ENCODE data around the gene ACAT2. TPM values are rescaled to one million over a fixed set of nuclear protein-coding genes. Genes with fewer than 3 reads are reported as not detected.

Gene ACAT2
- total RNA-seq, 2 donors from 2014 or later = 10.2 to 22.6 TPM

DNA sequence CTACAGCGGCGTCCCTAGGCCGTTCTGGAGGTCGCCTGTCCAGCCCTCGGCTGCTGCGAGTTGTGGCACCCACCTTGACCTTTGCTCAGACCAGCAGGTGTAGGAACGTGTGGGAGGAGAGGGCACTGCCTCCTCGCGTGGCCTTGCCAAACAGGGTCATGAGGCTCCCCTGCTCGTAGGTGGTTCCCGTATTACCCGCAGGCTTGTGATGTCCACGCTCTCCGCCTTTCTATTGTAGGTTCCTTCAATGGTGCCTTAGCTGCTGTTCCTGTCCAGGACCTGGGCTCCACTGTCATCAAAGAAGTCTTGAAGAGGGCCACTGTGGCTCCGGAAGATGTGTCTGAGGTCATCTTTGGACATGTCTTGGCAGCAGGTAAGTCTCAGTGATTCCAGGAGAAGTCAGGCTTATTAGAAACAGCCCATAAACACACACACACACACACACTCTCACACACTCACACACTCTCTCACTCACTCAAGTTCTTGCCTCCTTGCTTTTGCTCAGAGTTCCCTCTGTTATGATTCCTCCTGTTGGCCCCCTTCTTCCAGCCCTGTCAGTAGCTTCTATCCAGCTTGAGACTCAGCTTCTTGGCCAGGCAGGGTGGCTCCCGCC, 942 bp downstream of the ACAT2 start:
- no peaks in the 10 kb centered on the region for H3K4me1 ChIP-seq (replicated peaks)
- no peaks in the 10 kb centered on the region for H3K27me3 ChIP-seq (replicated peaks; ENCODE audit: insufficient read depth)
- H3K4me3 ChIP-seq = peak overlapping the region; percentile 66 to 88
- peak; percentile 20 for DNase-seq (ENCODE audit: low spot score)
- 15% methylated on average over 15 of the region's 16 CpGs for WGBS
- TF ChIP-seq, protein P1, sequence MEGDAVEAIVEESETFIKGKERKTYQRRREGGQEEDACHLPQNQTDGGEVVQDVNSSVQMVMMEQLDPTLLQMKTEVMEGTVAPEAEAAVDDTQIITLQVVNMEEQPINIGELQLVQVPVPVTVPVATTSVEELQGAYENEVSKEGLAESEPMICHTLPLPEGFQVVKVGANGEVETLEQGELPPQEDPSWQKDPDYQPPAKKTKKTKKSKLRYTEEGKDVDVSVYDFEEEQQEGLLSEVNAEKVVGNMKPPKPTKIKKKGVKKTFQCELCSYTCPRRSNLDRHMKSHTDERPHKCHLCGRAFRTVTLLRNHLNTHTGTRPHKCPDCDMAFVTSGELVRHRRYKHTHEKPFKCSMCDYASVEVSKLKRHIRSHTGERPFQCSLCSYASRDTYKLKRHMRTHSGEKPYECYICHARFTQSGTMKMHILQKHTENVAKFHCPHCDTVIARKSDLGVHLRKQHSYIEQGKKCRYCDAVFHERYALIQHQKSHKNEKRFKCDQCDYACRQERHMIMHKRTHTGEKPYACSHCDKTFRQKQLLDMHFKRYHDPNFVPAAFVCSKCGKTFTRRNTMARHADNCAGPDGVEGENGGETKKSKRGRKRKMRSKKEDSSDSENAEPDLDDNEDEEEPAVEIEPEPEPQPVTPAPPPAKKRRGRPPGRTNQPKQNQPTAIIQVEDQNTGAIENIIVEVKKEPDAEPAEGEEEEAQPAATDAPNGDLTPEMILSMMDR (IDR thresholded peaks at IDR 0.05) = no peak
- TF ChIP-seq POLR2AphosphoS5 (IDR thresholded peaks at IDR 0.05) (no peak), POLR2A (IDR thresholded peaks at IDR 0.05) (no peak)
- intact Hi-C loops (cut with DNase I) = loop anchor here (2.0 kb wide), 1 partner anchor 36 kb away; the partner anchor contains the start of gene WTAP
- no peaks in the 10 kb centered on the region for H3K9me3 ChIP-seq
- peak overlapping the region; percentile 98 to 99 for H3K27ac ChIP-seq
- H3K36me3 ChIP-seq = peaks cover 0 to 2% of the 10 kb centered on the region in 2 donors

DNA sequence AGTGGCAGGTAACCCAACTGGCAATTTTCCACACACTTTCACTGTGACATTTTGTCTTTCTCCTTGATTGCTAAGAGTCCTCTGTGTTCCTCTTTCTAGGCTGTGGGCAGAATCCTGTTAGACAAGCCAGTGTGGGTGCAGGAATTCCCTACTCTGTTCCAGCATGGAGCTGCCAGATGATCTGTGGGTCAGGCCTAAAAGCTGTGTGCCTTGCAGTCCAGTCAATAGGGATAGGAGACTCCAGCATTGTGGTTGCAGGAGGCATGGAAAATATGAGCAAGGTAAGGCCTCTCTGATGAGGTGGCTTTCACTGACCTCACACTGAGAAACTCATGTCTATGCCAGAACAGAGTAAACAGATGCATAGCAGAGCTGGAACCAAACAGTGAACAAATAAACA, 5.1 kb downstream of the ACAT2 start:
- Histone ChIP-seq H3K27me3 (replicated peaks; ENCODE audit: insufficient read depth) (no peaks in the 10 kb centered on the region), H3K36me3 (peaks cover 3 to 4% of the 10 kb centered on the region in 2 donors), H3K9me3 (no peaks in the 10 kb centered on the region), H3K4me3 (no peak overlapping the region), H3K27ac (no peak overlapping the region), H3K4me1 (replicated peaks) (no peaks in the 10 kb centered on the region)
- DNase-seq (ENCODE audit: low spot score) = no peak
- intact Hi-C loops (cut with DNase I) = no loop called here
- no peak for TF ChIP-seq POLR2AphosphoS5 (IDR thresholded peaks at IDR 0.05)
- TF ChIP-seq, protein P1 (IDR thresholded peaks at IDR 0.05) = no peak
- no peak for TF ChIP-seq POLR2A (IDR thresholded peaks at IDR 0.05)

DNA sequence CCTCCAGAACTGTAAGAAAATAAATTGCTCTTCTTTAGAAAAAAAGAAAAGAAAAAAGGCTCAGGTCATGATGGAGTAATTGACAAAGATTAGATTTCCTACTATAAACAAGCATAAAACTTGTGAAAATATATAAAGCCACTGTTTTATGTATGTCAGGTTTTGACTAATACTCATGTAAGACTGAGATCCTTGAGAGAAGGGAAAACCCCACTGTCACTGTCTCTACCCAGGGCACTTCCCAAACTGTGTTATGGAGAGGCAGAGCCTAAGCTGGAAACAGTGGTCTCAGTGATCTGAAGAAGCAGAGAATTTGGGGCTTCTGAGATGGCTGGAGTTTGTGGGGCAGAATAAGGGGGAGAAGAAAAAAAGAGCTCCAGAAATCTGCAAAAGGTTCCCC, 7.6 kb downstream of the ACAT2 start:
- H3K4me1 ChIP-seq (replicated peaks) = no peaks in the 10 kb centered on the region
- H3K4me3 ChIP-seq = no peak overlapping the region
- H3K9me3 ChIP-seq = no peaks in the 10 kb centered on the region
- H3K27ac ChIP-seq = no peak overlapping the region
- no peak for DNase-seq (ENCODE audit: low spot score)
- TF ChIP-seq POLR2AphosphoS5 (IDR thresholded peaks at IDR 0.05) (no peak), POLR2A (IDR thresholded peaks at IDR 0.05) (no peak)
- TF ChIP-seq, protein P1 (IDR thresholded peaks at IDR 0.05) = no peak
- H3K27me3 ChIP-seq (replicated peaks; ENCODE audit: insufficient read depth) = no peaks in the 10 kb centered on the region
- peaks cover 3 to 4% of the 10 kb centered on the region in 2 donors for H3K36me3 ChIP-seq
- intact Hi-C loops (cut with DNase I) = no loop called here

DNA sequence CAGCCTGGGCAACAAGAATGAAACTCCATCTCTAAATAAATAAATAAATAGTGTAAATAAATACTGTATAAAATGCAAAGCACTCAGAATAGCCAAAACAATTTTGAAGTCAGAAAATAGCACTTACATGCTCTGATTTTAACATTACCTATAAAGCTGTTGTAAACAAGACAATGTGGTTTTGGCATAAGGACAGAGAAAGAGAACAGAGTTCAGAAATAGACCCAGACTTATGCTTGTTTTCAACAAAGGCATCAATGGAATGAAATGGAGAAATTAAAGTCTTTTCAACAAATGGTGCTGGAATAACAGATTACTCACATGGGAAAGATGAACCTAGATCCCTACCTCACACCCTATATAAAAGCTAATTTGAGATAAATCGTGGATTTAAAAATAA, 10.4 kb downstream of the ACAT2 start:
- 0% methylated on average over 1 of the region's 1 CpG for WGBS
- Histone ChIP-seq H3K27ac (no peak overlapping the region), H3K9me3 (no peaks in the 10 kb centered on the region), H3K4me3 (no peak overlapping the region), H3K4me1 (replicated peaks) (no peaks in the 10 kb centered on the region), H3K27me3 (replicated peaks; ENCODE audit: insufficient read depth) (no peaks in the 10 kb centered on the region), H3K36me3 (peaks cover 3 to 4% of the 10 kb centered on the region in 2 donors)
- no peak for TF ChIP-seq POLR2AphosphoS5 (IDR thresholded peaks at IDR 0.05)
- TF ChIP-seq POLR2A (IDR thresholded peaks at IDR 0.05) = no peak
- TF ChIP-seq, protein P1 (IDR thresholded peaks at IDR 0.05) = no peak
- DNase-seq (ENCODE audit: low spot score) = no peak
- intact Hi-C loops (cut with DNase I) = no loop called here

DNA sequence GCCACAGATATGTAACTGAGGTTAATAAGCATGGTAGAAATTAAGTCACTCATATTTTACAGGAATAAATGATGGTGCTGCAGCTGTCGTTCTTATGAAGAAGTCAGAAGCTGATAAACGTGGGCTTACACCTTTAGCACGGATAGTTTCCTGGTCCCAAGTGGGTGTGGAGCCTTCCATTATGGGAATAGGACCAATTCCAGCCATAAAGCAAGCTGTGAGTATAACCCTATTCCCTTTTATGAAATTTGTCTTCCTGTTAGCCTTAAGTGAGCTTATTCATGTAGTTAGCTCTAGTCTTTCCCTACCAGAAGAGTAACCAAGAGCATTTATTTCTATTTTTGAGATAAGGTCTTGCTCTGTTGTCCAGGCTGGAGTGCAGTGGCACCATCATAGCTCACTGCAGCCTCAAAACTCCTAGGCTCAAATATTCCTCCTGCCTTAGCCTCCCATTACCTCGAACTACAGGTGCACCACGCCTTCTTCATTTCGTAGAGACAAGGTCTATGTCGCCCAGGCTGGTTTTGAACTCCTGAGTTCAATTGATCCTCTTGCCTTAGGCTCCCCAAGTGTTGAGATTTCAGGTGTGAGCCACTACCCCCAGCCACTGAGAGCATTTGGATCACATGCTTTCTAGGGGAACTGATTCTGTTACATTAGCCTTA, 15.5 kb downstream of the ACAT2 start:
- intact Hi-C loops (cut with DNase I) = no loop called here
- Histone ChIP-seq H3K9me3 (no peaks in the 10 kb centered on the region), H3K27ac (no peak overlapping the region), H3K4me3 (no peak overlapping the region), H3K36me3 (no peaks in the 10 kb centered on the region), H3K27me3 (replicated peaks; ENCODE audit: insufficient read depth) (no peaks in the 10 kb centered on the region), H3K4me1 (replicated peaks) (no peaks in the 10 kb centered on the region)
- TF ChIP-seq POLR2AphosphoS5 (IDR thresholded peaks at IDR 0.05) (no peak), POLR2A (IDR thresholded peaks at IDR 0.05) (no peak)
- TF ChIP-seq, protein P1 (IDR thresholded peaks at IDR 0.05) = no peak
- WGBS = 89% methylated on average over 7 of the region's 7 CpGs
- DNase-seq (ENCODE audit: low spot score) = no peak
